H1 (cell line): ENCODE results near the gene PLCB4. TPM values are rescaled to one million over a fixed set of nuclear protein-coding genes. Genes with fewer than 3 reads are reported as not detected.

Experiments
- CBX8 ChIP-seq: fragments of 300-800, 300-1000 bp; sonication (generic); IDR thresholded peaks from 2 replicates; pipeline ENCODE4 v1.7.1; 2016; ENCODE audit warnings: low read depth, low read length, borderline replicate concordance
- CHD1 ChIP-seq: IDR thresholded peaks from 2 replicates; pipeline ENCODE4 v1.6.1; 2012; ENCODE audit warnings: low read depth, low read length, improper control_type of control experiment
- CTCF ChIP-seq, 3 experiments: IDR thresholded peaks; 1 replicate in 2 of 3; 2 replicates in 1 of 3; pipeline versions ENCODE4 v1.5.1 to v1.6.1; 2011; ENCODE audit warnings: low read length in 3 of 3, mild to moderate bottlenecking in 3 of 3, inconsistent platforms in 2 of 3, low read depth in 1 of 3, moderate library complexity in 1 of 3; ENCODE audit not compliant: insufficient read depth in 1 of 3; ENCODE audit errors: control extremely low read depth in 1 of 3
- EZH2 ChIP-seq: fragments of 200-600 bp; sonication (generic); IDR thresholded peaks from 2 replicates; pipeline ENCODE4 v1.7.1; 2012; ENCODE audit warnings: low read depth, mild to moderate bottlenecking, moderate library complexity, low read length, inconsistent platforms; ENCODE audit not compliant: severe bottlenecking
- FOSL1 ChIP-seq: IDR thresholded peaks from 2 replicates; pipeline ENCODE4 v1.6.1; 2011; ENCODE audit warnings: mild to moderate bottlenecking, low read depth, low read length, moderate library complexity; ENCODE audit not compliant: insufficient read depth
- JUN ChIP-seq: IDR thresholded peaks from 2 replicates; pipeline ENCODE4 v1.6.1; 2011; ENCODE audit warnings: low read depth, mild to moderate bottlenecking, improper control_type of control experiment, low read length
- SIN3A ChIP-seq, 2 experiments: IDR thresholded peaks in 1 of 2; conservative IDR thresholded peaks in 1 of 2; 2 replicates each; pipeline ENCODE4 v1.6.1; 2011 to 2012; ENCODE audit warnings: low read length in 2 of 2, improper control_type of control experiment in 1 of 2, low read depth in 1 of 2, mild to moderate bottlenecking in 1 of 2
- TCF12 ChIP-seq: IDR thresholded peaks from 2 replicates; pipeline ENCODE4 v1.6.1; 2011; ENCODE audit warnings: low read depth, mild to moderate bottlenecking, low read length
- polyA plus RNA-seq, 7 experiments: library from polyadenylated mRNA; depleted of rRNA in 3 of 7; stranded (reverse) in 5 of 7; unstranded in 2 of 7; fragments of >200 nt in 5 of 7; fragments of 200-250 nt in 2 of 7; gene quantifications; 1 replicate in 5 of 7; 2 replicates in 1 of 7; 4 replicates in 1 of 7; pipeline versions ENCODE4 v1.2.1 to v1.2.3, GENCODE V29; 2011 to 2013; ENCODE audit warnings: missing spikeins in 2 of 7, mixed read lengths in 2 of 7
- total RNA-seq: library from RNA; stranded (reverse); fragmentation: NEBNext Ultra II Directional; extraction: Animal tissue kit (Norgen Biotek cat#: 25700); gene quantifications from 2 replicates; pipeline ENCODE4 v1.2.1, GENCODE V29; 2021

The PLCB4 gene
- total and polyA plus RNA-seq, 2 of the 8 experiments (the other 6 are each of a cell fraction or from before 2014, with no cell fraction given) = 3.2 to 14.1 TPM

- TF ChIP-seq SIN3A (conservative IDR thresholded peaks at IDR 0.05 in 1 of 2, IDR thresholded peaks at IDR 0.05 in 1 of 2; ENCODE audit: low read depth in 1 of 2, low read length in 2 of 2) (no peak), CTCF (IDR thresholded peaks at IDR 0.05; ENCODE audit: control extremely low read depth in 1 of 3, insufficient read depth in 1 of 3, low read depth in 1 of 3, low read length in 3 of 3) (no peak), CBX8 (no peak), EZH2 (no peak), FOSL1 (no peak), CHD1 (no peak), TCF12 (no peak), JUN (no peak)
Measured at GRCh38 chr20:9040863-9041524, 27.9 kb upstream of the PLCB4 start (continued).
